ENCODE results near the gene CNGB1.

CNGB1 gene

DNA sequence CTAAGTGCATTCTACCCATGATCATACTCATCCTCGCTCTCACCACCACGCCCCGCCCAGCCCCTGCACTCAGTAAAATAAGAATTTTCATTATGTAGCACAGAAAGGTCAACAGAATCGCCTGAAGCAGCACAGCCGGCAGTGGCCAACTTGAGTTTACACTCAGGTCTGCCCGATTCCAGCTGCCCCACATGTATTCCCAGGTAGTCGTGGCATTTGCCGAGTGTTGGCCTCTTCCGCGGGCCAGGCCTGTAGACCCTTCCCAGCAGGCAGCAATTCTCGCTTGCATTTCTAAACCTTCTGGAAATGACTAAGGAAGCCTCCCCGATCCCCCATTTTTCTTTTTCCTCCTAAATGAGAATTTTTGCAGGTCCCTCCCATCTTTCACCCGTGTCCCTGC lies 609 bp downstream of the CNGB1 start:
- no peak for DNase-seq

DNA sequence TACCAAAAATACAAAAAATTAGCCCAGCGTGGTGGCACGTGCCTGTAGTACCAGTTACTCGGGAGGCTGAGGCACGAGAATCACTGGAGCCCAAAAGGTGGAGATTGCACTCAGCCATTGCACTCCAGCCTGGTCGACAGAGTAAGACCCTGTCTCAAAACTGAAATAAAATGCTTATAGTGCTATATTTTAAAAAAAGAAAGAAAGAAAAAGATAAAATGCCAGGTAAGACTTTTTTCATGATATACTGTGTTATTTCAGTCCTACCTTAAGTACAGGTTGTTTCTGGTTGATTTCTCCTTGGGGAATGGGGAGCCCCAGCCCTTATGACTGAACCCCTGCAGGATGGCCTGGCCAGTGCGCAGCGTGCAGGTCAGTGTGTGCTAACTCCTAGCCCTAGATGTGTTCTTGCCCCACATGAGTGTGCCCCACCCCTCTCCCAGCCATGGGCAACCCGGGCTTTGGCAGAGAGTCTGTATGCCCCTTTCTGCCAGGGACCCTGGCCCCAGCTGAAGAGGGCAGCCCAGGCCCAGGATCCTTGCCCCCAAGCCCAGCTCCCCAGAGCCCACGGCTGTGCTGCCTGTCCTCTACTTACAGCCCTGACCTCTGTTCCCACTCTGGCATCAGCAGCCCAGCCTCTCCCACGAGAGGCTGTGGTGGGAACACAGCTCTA lies 1.3 kb downstream of the CNGB1 start:
- no peak for DNase-seq

DNA sequence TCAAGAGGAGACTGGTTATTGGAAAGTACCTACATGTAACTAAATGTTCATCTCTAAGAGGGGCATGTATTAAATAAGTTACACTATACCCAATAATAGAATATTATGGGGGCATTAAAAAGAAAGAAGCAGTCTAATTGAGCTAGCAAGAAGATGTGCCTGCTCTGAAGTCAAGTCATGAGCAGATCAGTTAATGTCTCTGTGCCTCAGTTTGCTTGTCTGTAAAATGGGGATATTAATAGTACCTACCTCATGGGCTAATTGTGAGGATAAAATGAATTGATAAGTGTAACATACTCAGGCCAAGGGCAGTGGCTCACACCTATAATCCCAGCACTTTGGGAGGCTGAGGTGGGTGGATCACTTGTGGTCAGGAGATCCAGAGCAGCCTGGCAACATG lies 3.0 kb downstream of the CNGB1 start:
- DNase-seq, result no peak

DNA sequence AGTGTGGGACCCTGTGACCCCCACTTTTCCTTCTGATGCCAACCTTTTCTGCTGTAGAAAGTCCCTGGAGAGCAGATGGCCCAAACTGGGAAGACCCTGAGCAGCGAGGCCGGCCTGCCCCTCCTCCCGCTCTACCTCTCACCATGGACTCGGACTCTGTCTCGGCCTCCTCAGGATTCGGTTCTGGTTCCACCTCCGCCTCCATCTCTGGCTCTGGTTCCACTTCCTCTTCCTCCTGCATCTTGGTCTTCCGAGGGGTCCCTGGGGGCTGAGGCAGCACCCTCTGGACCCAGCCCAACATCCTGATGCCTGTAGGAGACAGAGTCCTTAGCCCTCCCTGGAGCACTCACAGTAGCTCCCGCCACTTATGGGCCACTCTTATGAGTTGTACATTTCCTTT lies 3.9 kb downstream of the CNGB1 start:
- DNase-seq, result no peak

DNA sequence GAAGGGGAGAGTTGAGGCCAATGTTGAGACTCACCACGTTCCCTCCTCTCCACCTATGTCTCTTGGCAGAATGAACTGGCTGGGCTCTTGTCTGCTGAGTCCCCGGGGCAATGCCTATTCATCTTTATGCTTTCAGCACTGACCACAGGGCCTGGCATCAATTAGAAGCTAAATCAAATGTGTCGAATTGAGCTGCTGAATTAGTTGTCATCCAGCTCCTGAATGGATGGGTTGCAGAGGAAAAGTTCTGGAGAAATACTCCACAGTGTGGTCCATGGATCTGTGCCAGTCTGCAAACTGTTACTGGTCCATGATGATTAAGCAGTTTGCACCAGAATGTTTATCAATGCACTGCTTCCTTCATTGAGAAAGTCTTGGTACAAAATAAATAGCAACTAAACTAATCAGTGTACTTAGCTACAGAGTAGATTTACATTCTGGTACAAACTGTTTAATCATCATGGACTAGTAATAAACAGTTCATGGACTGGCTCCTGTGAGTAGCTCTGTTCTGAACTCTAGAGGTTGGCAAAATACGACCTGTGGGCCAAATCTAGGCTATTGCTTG lies 4.6 kb downstream of the CNGB1 start:
- DNase-seq, result peak; percentile 22

DNA sequence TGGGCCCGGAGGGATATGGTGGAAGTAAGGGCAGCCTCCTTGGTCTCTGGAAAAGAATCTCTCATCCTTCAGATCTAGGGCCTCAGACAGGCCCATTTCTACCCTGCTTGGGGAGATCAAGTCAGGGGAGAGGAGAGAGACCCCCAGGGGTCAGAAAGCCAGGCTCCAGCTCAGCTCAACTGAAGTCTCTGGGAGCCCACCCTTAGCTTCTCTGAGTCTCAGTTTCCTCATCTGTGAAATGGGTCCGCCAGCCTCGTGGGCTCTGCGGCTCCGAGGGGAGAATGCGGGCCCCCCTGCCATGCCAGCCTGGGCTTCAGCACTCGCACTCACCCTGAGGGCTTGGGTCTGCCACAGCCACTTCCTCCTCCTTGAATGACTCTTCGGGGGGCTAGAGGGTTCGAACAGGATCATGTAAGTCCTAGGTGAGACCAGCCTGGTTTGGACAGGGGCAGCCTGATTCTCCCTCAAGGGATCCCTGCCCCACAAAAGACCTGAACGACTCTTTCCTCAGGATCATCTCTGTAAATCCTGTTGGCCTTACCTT lies 6.7 kb downstream of the CNGB1 start:
- no peak for DNase-seq

DNA sequence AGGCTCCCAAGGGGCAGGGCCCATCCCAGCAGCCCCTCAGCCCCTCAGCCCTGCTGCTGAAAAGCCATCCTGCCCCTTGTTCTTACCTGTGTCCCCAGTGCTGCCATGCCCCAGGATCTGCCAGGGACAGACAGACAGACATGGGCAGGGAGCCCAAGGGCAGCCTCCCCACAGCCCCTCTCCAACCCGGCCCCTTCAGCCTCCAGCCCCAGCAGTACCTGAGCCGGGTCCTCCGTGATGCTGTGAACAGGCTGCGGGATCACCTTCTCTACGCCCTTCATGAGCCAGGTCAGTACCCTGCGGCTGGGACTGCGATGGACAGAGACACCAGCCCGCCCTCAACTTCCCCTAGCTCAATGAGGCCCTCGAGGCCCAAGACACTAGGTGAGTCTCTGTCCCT lies 8.2 kb downstream of the CNGB1 start:
- no peak for DNase-seq

DNA sequence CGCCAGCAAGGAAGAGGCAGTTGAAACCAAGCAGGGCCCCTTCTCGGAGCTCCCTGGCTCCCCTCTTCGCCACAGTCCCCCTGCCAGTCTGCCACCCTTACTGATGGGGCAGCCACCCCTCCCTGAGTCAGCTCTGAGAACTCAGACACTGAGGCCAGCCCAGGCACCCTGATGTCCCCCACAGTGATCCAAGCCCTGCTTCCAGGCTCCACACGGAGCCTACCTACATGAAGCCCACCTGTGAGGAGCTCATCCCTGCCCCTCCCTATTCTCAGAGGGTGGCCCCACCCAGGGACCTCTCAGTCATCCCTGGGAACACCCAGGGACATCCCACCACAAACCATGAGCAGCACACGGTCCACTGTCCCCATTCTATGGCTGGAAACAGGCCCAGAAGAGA lies 8.9 kb downstream of the CNGB1 start:
- DNase-seq, result no peak

DNA sequence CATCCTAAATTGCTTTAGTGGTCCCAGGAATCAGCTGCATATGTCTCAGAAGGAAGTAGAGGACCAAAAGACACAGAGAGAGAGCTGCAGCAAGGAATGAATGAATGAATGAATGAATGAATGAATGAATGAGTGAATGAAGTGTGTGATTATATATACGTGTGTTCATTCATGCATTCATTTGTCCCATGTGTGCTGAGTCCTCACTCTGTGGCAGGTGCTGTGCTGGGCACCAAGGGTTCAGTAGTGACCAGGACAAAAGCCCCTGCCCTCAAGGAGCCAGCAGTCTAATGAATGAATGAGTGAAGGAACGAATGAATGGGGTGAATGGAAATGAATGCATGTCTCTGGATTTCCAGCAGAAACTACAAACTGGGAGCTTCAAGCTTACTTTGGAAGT lies 9.4 kb downstream of the CNGB1 start:
- DNase-seq, result no peak

DNA sequence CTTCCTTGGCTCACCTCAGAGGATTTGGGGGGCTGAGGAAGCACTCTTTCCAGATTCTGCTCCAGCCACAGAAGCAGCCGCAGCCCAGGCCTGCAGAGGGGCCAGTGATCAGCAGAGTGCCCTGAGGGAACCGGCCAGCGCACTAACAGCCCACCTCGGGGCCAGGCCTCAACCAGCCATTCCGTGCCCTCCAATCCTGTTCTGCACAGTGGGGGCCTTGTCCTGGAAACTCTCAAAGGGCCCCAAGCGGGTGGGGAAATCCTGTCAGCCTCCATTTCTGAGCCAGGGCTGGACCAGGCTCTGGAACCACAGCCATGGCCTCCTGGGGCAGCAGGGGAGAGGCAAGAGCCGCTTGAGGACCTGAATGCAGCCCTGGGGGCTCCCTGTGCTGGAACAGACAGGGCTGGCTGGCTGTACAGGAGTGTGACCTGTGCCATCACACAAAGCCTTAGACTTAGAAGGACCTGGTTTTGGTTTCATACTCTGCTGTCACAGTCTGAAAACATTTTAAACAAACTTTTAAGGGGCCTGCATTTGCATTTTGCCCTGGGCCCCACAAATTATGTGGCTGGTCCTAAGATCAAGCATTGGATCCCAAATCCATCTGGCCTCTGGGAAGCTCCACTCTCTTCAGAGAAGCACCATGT lies 10.0 kb downstream of the CNGB1 start:
- no peak for DNase-seq

DNA sequence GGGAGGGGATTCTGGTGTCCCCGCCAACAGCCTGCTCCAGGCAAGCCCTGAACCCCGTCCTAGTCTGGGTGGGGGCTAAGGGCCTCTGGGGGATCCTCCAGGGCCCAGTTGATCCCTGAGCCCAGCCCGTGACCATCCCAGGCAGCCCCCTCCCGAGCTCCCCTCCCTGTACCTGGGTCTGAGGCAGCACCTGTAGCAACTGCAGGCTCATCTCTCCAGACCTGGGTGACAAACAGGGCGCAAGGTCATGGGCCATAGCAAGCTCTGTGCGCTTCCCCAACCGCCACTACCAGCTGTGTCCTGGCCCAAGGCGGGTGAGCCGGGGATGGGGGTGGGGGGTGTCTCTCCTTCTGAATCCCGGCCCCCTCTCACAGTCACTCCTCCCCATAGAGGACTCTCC lies 10.6 kb downstream of the CNGB1 start:
- peak; percentile 29 for DNase-seq

DNA sequence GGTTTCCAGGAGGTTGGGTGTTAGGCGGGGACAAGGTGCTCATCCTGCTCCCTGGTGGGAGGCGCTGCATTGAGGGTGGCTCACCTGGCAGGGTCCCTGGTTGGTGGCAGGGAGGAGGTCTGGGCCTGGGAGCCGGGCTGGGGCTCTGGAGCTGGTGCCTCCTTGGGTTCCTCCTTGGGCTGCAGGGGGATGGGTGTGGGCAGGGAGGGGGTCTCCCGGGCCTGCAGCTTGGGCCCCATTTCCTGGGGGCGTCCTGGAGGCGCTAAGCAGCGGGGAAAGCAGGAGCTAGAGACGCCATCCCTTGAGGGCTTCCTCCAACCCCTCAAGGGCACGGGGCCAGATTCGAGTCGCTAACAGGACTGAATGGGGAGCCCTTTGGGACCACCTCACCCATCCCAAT lies 11.1 kb downstream of the CNGB1 start:
- DNase-seq, result no peak

DNA sequence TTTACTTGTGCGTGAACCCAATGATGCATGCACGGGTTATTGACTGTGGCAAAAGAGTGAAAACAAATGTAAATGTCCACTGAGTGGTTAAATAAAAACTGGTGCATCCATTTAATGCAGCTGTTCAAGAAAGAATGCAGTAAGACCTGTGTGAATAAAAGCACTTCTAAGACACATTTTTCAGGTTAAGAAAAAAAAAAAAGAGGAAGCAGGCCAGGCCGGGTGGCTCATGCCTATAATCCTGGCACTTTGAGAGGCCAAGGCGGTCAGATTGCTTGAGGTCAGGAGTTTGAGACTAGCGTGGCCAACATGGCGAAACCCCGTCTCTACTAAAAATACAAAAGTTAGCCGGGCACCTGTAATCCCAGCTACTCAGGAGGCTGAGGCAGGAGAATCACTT lies 11.8 kb downstream of the CNGB1 start:
- DNase-seq, result peak; percentile 67

DNA sequence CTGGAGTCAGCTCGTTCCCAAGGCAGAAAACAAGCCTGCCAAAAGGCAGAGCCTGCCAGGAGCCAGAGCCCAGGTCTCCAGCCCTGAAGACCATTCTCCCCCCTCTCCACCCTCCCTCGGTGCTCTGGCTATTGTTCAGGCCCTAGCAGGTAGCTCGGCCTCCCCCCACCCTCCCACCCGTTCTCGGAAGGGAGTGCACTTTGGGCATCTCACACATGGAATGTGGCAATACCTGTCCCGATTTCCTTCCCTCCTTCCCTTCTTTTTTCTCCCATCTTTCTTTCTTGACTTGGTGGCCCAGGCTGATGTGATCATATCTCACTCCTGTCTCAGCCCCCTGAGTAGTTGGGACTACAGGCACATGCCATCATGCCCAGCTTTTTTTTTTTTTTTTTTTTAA lies 12.4 kb downstream of the CNGB1 start:
- DNase-seq, result no peak

DNA sequence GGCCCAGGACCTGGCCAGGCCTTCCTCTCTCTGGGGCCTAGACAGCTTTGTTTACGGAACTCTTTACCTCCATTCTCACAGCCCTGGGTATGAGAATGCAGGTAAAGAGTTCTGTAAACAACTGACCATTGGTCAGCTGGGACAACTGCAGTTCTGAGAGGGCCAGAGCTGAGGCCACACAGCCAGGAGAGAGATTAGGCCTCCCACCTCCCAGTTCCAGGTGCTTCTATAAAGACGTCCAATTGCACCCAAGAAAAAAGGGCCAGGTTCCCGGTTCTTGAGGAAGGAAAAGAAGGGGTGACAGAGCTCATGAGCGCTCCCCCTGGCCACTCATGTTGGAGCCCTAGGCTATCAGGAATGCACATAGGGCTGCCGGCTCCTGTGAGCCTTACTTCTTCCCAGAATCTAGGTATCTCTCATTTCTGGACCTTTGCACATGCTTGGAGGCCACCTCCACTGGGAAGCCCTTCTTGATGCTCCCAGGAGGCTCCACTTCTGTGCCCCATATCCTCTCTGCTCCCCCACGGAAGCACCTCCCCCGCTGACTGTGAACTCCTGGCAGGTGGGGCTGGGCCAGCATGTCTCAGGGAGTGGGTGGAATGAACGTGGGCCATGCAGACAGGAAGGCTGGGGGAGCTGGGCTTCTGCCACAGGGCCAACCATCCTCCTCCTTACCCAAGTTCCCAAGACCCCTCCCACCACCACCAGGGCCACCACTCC lies 13.1 kb downstream of the CNGB1 start:
- DNase-seq, result peak; percentile 28

DNA sequence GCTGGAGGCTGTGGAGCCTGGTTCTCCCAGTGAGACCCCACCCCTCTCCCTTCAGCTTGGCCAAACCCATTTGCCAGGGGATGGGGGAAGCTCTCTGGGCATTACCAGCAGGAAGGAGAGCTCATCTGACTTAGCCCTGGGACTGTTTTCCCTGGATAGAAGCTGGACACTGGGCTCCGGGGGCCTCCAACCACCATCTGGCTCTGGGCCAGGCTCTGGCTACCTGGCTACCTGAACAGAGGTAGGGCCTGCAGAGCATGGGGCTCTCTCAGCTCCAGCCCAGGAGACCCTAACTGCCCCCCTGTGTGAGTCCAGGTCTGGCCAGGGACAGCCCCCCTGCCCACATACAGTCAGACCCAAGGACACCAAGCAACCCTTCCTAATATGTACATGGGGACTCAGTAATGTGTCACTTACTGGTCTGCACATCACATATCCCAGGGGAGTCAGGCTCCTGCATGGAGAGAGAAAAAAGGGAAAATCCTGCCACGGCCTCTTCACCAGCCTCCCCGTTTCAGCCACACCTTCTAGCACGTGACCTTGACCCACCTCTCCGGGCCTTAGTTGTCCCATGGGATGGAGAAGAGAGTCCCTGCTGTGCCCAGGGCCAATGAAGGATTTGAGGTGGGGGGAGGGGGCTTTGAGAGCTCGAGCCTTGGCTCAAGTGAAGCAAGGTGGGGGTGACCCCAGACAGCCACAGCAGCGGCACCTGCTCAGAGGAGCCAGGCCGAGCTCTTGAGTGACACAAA lies 13.8 kb downstream of the CNGB1 start:
- DNase-seq, result no peak

DNA sequence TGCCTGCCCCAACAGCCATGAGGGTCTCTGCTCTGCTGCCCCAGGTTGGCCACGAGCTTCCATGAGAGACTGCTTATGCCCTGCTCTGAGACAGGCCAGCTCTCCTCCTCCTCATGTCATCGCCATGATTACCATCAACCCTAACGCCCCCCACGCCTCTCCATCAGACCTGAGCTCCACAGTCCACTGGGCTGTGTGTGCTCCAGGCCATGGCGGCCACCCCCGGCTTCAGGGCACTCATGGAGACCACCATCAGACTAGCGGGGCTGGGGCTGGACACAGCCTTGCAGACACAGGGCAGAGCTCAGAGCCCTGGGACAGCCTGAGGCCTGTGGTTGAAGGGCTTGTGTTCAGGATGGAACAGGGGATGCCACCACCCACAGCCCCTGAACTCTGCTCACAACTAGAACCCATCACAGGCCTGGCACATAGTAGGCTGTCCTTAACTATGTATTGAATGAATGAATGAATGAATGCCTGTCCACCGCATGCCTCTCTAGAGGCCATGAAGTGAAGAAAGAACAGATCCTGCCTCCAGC lies 14.6 kb downstream of the CNGB1 start:
- no peak for DNase-seq

DNA sequence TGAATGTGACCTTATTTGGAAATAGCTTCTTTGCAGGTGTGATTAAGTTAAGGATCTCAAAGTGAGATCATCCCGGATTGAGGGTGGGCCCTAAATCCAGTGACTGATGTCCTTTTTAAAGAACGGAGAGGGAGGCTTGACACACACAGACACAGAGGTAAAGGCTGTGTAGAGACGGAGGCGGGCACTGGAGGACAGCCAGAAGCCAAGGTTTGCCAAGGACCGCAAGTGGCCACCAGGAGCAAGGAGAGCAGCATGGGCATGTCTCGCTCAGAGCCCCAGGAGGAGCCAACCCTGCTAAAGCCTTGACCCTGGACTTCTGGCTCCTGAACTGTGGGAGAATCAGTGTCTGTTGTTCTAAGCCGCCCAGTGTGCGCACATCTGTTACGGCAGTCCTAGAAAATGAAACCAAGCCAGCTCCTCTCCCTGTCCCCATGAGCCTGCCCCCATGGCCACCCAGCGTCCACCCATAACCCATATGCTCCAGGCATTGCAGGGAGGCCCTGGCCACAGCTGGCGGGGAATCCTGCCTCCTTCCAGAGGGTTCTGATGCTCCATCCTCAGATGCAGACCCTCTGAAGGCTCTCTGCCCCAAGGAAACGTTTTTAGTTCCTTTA lies 15.2 kb downstream of the CNGB1 start:
- peak; percentile 58 for DNase-seq

DNA sequence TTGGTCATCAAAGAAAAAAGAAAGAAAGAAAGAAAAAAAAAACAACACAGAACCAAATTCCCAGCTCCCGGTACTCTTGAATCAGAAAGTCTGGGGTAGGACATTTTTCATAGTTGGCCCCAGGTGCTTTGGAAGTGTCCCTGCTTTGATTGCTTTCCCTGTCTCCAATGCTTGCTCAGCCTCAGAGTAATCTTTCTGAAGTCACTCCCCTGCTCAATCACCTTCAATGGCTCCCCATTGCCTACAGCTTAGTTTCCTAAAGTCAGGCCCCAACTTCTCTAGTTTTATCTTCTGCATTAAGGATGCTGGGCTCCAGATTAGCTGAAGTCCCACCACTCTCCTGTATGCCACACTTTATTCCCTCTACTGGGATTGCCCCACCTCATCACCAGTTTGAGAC lies 17.1 kb downstream of the CNGB1 start:
- DNase-seq, result no peak

DNA sequence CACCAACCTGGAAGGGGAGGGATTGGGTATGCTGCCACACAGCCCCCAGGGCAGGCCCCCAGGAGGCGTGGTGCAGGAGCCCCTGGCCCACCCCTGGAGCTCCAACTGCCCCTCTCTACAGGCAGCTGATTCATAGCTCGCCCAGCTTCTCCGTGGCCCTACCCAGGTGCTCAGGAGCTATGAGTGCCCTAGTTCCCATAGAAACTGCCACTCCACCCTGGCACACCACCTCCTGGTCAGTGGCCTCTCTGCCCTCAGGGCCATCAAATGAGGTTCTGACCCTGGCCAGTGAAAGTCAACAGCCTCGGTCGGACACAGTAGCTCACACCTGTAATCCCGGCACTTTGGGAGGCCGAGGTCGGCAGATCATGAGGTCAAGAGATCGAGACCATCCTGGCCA lies 18.0 kb downstream of the CNGB1 start:
- DNase-seq, result no peak

DNA sequence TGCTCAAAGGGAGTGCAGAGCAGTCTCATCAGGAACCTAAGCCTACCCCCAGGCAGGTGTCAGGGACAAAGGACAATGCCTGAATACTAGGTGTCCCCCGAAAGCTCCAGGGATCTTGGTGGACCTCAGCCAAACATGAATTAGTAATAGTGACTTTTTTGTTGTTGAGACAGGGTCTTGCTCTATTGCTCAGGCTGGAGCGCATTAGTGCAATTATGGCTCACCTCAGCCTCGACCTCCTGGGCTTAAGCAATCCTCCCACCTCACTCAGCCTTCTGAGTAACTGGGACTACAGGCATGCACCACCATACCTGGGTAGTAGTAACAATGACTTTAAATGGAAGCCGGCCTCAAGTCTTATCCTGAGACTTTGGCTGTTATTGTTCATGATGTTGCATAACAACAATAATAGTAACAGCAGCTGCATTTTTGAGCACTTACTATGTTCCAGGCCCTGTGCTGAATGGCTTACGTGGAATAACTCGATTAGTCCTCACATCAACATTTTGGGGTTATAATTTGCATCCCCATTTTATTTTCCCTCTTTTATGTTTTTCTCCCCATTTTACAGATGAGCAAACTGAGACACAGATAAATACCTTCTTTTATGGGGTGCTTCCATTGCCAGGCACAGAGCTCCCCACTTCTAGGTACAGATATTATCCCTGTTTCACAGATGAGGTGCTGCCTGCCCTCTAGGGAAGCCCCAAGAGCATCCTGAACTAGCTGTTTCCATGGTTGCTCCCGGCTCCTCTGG lies 19.5 kb downstream of the CNGB1 start:
- no peak for DNase-seq

DNA sequence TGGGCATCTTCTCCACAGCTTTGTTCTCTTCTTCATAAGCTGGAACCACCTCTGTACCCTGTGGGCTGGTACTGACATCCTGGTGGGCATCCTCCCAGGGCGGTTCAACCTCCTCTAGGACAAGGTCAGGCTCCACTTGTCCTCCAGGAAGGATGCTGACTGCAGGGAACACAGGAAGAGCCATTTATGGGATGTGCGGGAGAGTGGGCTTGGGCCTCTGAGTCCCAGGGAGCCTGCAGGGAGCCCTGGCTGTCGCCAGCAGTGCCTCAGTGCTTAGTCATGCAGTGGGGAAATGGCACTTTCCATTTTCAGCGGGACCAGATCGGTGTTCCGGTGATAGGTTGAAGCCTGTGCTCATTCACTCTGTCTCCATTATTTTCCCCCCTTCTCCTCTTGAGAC lies 20.5 kb downstream of the CNGB1 start:
- no peak for DNase-seq
